ENCODE results near the gene COL27A1.

The COL27A1 gene

GRCh38 chr9:114155263-114155994 is at the start of gene COL27A1:
COL27A1 (plus strand) TSS chr9:114155537; CDS start chr9:114155951, 414 bp downstream.
- peak; percentile 96 for DNase-seq (ENCODE audit: low read depth)
- Histone ChIP-seq H3K27me3 (replicated peaks; ENCODE audit: control insufficient read depth, insufficient read depth, low read length) (peaks cover 13% of the 10 kb centered on the region), H3K9ac (ENCODE audit: low read length) (peak within 1 kb of the TSS; percentile 85), H3K36me3 (ENCODE audit: control insufficient read depth, insufficient read depth, low read length, severe bottlenecking) (no peaks in the 10 kb centered on the region), H3K9me3 (ENCODE audit: control insufficient read depth, low read length) (no peaks in the 10 kb centered on the region), H3K4me3 (ENCODE audit: low read length) (peak within 1 kb of the TSS; percentile 88), H3K4me1 (ENCODE audit: control insufficient read depth, insufficient read depth, low read length) (peaks cover 27% of the 10 kb centered on the region)

- no peak for DNase-seq (ENCODE audit: low read depth)
- Histone ChIP-seq H3K27me3 (replicated peaks; ENCODE audit: control insufficient read depth, insufficient read depth, low read length) (no peaks in the 10 kb centered on the region), H3K36me3 (ENCODE audit: control insufficient read depth, insufficient read depth, low read length, severe bottlenecking) (no peaks in the 10 kb centered on the region), H3K9me3 (ENCODE audit: control insufficient read depth, low read length) (peaks cover 9% of the 10 kb centered on the region), H3K4me1 (ENCODE audit: control insufficient read depth, insufficient read depth, low read length) (peaks cover 40% of the 10 kb centered on the region), H3K9ac (ENCODE audit: low read length) (no peak overlapping the region), H3K4me3 (ENCODE audit: low read length) (no peak overlapping the region)
Observed at GRCh38 chr9:114107286-114108001, 47.9 kb upstream of the COL27A1 start.

GRCh38 chr9:114108016-114108833 is 47.1 kb upstream of the COL27A1 start:
- Histone ChIP-seq H3K4me1 (ENCODE audit: control insufficient read depth, insufficient read depth, low read length) (peaks cover 48% of the 10 kb centered on the region), H3K36me3 (ENCODE audit: control insufficient read depth, insufficient read depth, low read length, severe bottlenecking) (no peaks in the 10 kb centered on the region), H3K9ac (ENCODE audit: low read length) (no peak overlapping the region), H3K4me3 (ENCODE audit: low read length) (no peak overlapping the region), H3K9me3 (ENCODE audit: control insufficient read depth, low read length) (peaks cover 1% of the 10 kb centered on the region), H3K27me3 (replicated peaks; ENCODE audit: control insufficient read depth, insufficient read depth, low read length) (no peaks in the 10 kb centered on the region)
- peak; percentile 86 for DNase-seq (ENCODE audit: low read depth)

GRCh38 chr9:114109124-114109523 is 46.2 kb upstream of the COL27A1 start:
- no peak for DNase-seq (ENCODE audit: low read depth)
- Histone ChIP-seq H3K4me3 (ENCODE audit: low read length) (no peak overlapping the region), H3K27me3 (replicated peaks; ENCODE audit: control insufficient read depth, insufficient read depth, low read length) (no peaks in the 10 kb centered on the region), H3K9me3 (ENCODE audit: control insufficient read depth, low read length) (no peaks in the 10 kb centered on the region), H3K9ac (ENCODE audit: low read length) (no peak overlapping the region), H3K36me3 (ENCODE audit: control insufficient read depth, insufficient read depth, low read length, severe bottlenecking) (no peaks in the 10 kb centered on the region), H3K4me1 (ENCODE audit: control insufficient read depth, insufficient read depth, low read length) (peaks cover 57% of the 10 kb centered on the region)

GRCh38 chr9:114110180-114110579 is 45.2 kb upstream of the COL27A1 start:
- no peaks in the 10 kb centered on the region for H3K36me3 ChIP-seq (ENCODE audit: control insufficient read depth, insufficient read depth, low read length, severe bottlenecking)
- no peak overlapping the region for H3K9ac ChIP-seq (ENCODE audit: low read length)

GRCh38 chr9:114112325-114112724 is 43.0 kb upstream of the COL27A1 start:
- H3K4me1 ChIP-seq (ENCODE audit: control insufficient read depth, insufficient read depth, low read length) = peaks cover 62% of the 10 kb centered on the region
- peak overlapping the region; percentile 48 for H3K9ac ChIP-seq (ENCODE audit: low read length)
- peaks cover 7% of the 10 kb centered on the region for H3K27me3 ChIP-seq (replicated peaks; ENCODE audit: control insufficient read depth, insufficient read depth, low read length)
- H3K9me3 ChIP-seq (ENCODE audit: control insufficient read depth, low read length) = no peaks in the 10 kb centered on the region
- no peak for DNase-seq (ENCODE audit: low read depth)
- no peaks in the 10 kb centered on the region for H3K36me3 ChIP-seq (ENCODE audit: control insufficient read depth, insufficient read depth, low read length, severe bottlenecking)
- no peak overlapping the region for H3K4me3 ChIP-seq (ENCODE audit: low read length)

More at GRCh38 chr9:114110180-114110579, 45.2 kb upstream of the COL27A1 start:
- Histone ChIP-seq H3K4me1 (ENCODE audit: control insufficient read depth, insufficient read depth, low read length) (peaks cover 54% of the 10 kb centered on the region), H3K27me3 (replicated peaks; ENCODE audit: control insufficient read depth, insufficient read depth, low read length) (no peaks in the 10 kb centered on the region), H3K9me3 (ENCODE audit: control insufficient read depth, low read length) (no peaks in the 10 kb centered on the region), H3K4me3 (ENCODE audit: low read length) (peak overlapping the region; percentile 12)
- peak; percentile 34 for DNase-seq (ENCODE audit: low read depth)

GRCh38 chr9:114112778-114113584 is 42.4 kb upstream of the COL27A1 start:
- peaks cover 13% of the 10 kb centered on the region for H3K27me3 ChIP-seq (replicated peaks; ENCODE audit: control insufficient read depth, insufficient read depth, low read length)
- H3K36me3 ChIP-seq (ENCODE audit: control insufficient read depth, insufficient read depth, low read length, severe bottlenecking) = no peaks in the 10 kb centered on the region
- peak overlapping the region; percentile 48 for H3K9ac ChIP-seq (ENCODE audit: low read length)
- peaks cover 62% of the 10 kb centered on the region for H3K4me1 ChIP-seq (ENCODE audit: control insufficient read depth, insufficient read depth, low read length)
- H3K4me3 ChIP-seq (ENCODE audit: low read length) = no peak overlapping the region
- no peaks in the 10 kb centered on the region for H3K9me3 ChIP-seq (ENCODE audit: control insufficient read depth, low read length)
- DNase-seq (ENCODE audit: low read depth) = no peak

GRCh38 chr9:114114364-114114763 is 41.0 kb upstream of the COL27A1 start:
- Histone ChIP-seq H3K4me1 (ENCODE audit: control insufficient read depth, insufficient read depth, low read length) (peaks cover 57% of the 10 kb centered on the region), H3K9me3 (ENCODE audit: control insufficient read depth, low read length) (no peaks in the 10 kb centered on the region), H3K27me3 (replicated peaks; ENCODE audit: control insufficient read depth, insufficient read depth, low read length) (peaks cover 26% of the 10 kb centered on the region), H3K9ac (ENCODE audit: low read length) (no peak overlapping the region), H3K4me3 (ENCODE audit: low read length) (no peak overlapping the region), H3K36me3 (ENCODE audit: control insufficient read depth, insufficient read depth, low read length, severe bottlenecking) (no peaks in the 10 kb centered on the region)
- DNase-seq (ENCODE audit: low read depth) = no peak

GRCh38 chr9:114115654-114116125 is 39.6 kb upstream of the COL27A1 start:
- H3K27me3 ChIP-seq (replicated peaks; ENCODE audit: control insufficient read depth, insufficient read depth, low read length) = peaks cover 38% of the 10 kb centered on the region

GRCh38 chr9:114116126-114116747 is 39.1 kb upstream of the COL27A1 start:
- Histone ChIP-seq H3K36me3 (ENCODE audit: control insufficient read depth, insufficient read depth, low read length, severe bottlenecking) (no peaks in the 10 kb centered on the region), H3K9ac (ENCODE audit: low read length) (no peak overlapping the region), H3K4me1 (ENCODE audit: control insufficient read depth, insufficient read depth, low read length) (peaks cover 41% of the 10 kb centered on the region), H3K4me3 (ENCODE audit: low read length) (no peak overlapping the region), H3K9me3 (ENCODE audit: control insufficient read depth, low read length) (no peaks in the 10 kb centered on the region), H3K27me3 (replicated peaks; ENCODE audit: control insufficient read depth, insufficient read depth, low read length) (peaks cover 43% of the 10 kb centered on the region)
- DNase-seq (ENCODE audit: low read depth) = no peak

More at GRCh38 chr9:114115654-114116125, 39.6 kb upstream of the COL27A1 start:
- no peak overlapping the region for H3K4me3 ChIP-seq (ENCODE audit: low read length)
- no peak for DNase-seq (ENCODE audit: low read depth)
- peaks cover 44% of the 10 kb centered on the region for H3K4me1 ChIP-seq (ENCODE audit: control insufficient read depth, insufficient read depth, low read length)
- no peak overlapping the region for H3K9ac ChIP-seq (ENCODE audit: low read length)
- no peaks in the 10 kb centered on the region for H3K9me3 ChIP-seq (ENCODE audit: control insufficient read depth, low read length)
- H3K36me3 ChIP-seq (ENCODE audit: control insufficient read depth, insufficient read depth, low read length, severe bottlenecking) = no peaks in the 10 kb centered on the region

Data from adipocyte (in vitro differentiated cells).